ENCODE measurements around the gene A3GALT2.

DNA sequence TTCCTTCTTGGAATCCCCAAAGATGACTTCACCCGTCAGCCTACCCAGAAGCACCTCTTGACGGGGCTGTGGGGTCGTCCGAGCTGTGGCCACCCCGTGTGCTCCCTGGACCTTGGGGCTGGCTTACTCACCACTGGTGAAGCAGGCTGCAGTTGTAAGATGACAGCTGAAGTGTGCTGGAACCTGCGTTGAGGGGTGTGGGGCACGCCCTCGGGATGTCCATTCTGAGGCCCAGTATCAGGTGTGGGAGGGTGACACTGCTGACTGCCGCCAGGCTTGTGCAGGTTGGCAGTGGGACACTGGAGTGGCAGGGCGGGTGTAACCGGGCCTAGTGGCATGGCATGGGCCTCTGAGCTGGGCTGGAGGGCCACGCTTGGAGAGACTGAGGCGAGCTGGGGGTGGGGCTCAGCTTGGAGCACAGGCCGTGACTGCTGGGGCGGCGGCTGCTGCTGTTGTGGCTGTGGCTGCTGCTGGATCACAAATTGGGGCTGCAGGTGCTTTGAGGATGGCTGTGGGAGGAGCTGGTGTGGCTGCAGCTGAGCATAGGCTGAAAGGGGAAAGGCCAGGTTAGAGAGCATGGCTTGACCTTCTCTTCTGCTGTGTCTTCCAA, 33.9 kb upstream of the A3GALT2 start:
- TF ChIP-seq, protein P1, sequence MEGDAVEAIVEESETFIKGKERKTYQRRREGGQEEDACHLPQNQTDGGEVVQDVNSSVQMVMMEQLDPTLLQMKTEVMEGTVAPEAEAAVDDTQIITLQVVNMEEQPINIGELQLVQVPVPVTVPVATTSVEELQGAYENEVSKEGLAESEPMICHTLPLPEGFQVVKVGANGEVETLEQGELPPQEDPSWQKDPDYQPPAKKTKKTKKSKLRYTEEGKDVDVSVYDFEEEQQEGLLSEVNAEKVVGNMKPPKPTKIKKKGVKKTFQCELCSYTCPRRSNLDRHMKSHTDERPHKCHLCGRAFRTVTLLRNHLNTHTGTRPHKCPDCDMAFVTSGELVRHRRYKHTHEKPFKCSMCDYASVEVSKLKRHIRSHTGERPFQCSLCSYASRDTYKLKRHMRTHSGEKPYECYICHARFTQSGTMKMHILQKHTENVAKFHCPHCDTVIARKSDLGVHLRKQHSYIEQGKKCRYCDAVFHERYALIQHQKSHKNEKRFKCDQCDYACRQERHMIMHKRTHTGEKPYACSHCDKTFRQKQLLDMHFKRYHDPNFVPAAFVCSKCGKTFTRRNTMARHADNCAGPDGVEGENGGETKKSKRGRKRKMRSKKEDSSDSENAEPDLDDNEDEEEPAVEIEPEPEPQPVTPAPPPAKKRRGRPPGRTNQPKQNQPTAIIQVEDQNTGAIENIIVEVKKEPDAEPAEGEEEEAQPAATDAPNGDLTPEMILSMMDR (IDR thresholded peaks at IDR 0.05), result no peak
- no peak for TF ChIP-seq POLR2A (IDR thresholded peaks at IDR 0.05)

Measured in thyroid gland (tissue), 4 donors.